Kidney (tissue), 14 donors: ENCODE data around the gene SEMA4C. TPM values are rescaled to one million over a fixed set of nuclear protein-coding genes. Genes with fewer than 3 reads are reported as not detected.

ENCODE experiments used
- DNase-seq, 5 donors: peaks; one replicate each; pipeline ENCODE4 v3.0.0-alpha.2; 2013 to 2020
- FAIRE-seq: peaks from 2 replicates; lab custom pipeline; 2012; peaks lifted over from hg19 to GRCh38; lab: Jason Lieb, UNC
- H3K27ac ChIP-seq, 2 donors: one replicate each; pipeline ENCODE4 v1.7.0; 2013; ENCODE audit warnings: low read depth in 2 of 2, low read length in 2 of 2, inconsistent platforms in 1 of 2
- H3K27me3 ChIP-seq: one replicate; pipeline ENCODE4 v1.7.1; 2013; ENCODE audit warnings: low read length, inconsistent platforms; ENCODE audit not compliant: control insufficient read depth, insufficient read depth
- H3K36me3 ChIP-seq, 3 donors: one replicate each; pipeline versions ENCODE4 v1.7.0 to v1.7.1; 2013; ENCODE audit warnings: low read length in 3 of 3, control low read depth in 1 of 3, inconsistent platforms in 1 of 3; ENCODE audit not compliant: insufficient read depth in 3 of 3, control insufficient read depth in 2 of 3
- H3K4me1 ChIP-seq, 3 donors: one replicate each; pipeline versions ENCODE4 v1.7.0 to v1.7.1; 2013; ENCODE audit warnings: low read length in 3 of 3, inconsistent platforms in 1 of 3, low read depth in 1 of 3; ENCODE audit not compliant: control insufficient read depth in 2 of 3, insufficient read depth in 2 of 3
- H3K4me3 ChIP-seq, 3 donors: one replicate each; pipeline versions ENCODE4 v1.7.0 to v1.8.1; 2013; ENCODE audit warnings: low read length in 3 of 3, control low read depth in 1 of 3, inconsistent platforms in 1 of 3
- H3K9ac ChIP-seq, 3 donors: one replicate each; pipeline versions ENCODE4 v1.7.0 to v1.7.1; 2013; ENCODE audit warnings: low read length in 3 of 3, control low read depth in 1 of 3, inconsistent platforms in 1 of 3
- H3K9me3 ChIP-seq, 3 donors: one replicate each; pipeline versions ENCODE4 v1.7.0 to v1.7.1; 2013; ENCODE audit warnings: low read length in 3 of 3, control low read depth in 1 of 3, inconsistent platforms in 1 of 3; ENCODE audit not compliant: control insufficient read depth in 2 of 3, insufficient read depth in 1 of 3
- intact Hi-C: fragments of 100-400 bp; cut with DNase I; formaldehyde crosslinking; loops from one replicate; pipeline ENCODE4 v1.11.1; 2022
- polyA plus RNA-seq: library from polyadenylated mRNA; stranded (reverse); fragments of 350-450 nt; fragmentation: Illumina TruSeq; extraction: RNeasy Lipid Tissue Mini Kit (QIAGEN cat#74804); gene quantifications from one replicate; pipeline ENCODE4 v1.2.3, GENCODE V29; 2014; ENCODE audit warnings: low read depth, low replicate concordance; ENCODE audit not compliant: insufficient read depth
- total RNA-seq: library from RNA; stranded (reverse); fragmentation: NEBNext Ultra II Directional; extraction: Animal tissue kit (Norgen Biotek cat#: 25700); gene quantifications from one replicate; pipeline ENCODE4 v1.2.1, GENCODE V29; 2021
- TF ChIP-seq, protein P1 (sequence below): IDR thresholded peaks from 3 replicates; pipeline ENCODE4 v1.5.1; 2012; ENCODE audit warnings: mild to moderate bottlenecking, moderate library complexity, borderline replicate concordance; ENCODE audit not compliant: insufficient read depth; ENCODE audit errors: extremely low read depth
- donor health status: control.
- donor health status: control.
- donor health status: control.
- donor health status: control.
- donor health status: control.
- donor health status: DM: yes; HTN: yes; CAD: no.
- donor health status: Normal renal cell carcinoma (clear cell type).

Gene SEMA4C
- total and polyA plus RNA-seq, 2 donors from 2014 or later = 11.1 to 44.6 TPM

DNA sequence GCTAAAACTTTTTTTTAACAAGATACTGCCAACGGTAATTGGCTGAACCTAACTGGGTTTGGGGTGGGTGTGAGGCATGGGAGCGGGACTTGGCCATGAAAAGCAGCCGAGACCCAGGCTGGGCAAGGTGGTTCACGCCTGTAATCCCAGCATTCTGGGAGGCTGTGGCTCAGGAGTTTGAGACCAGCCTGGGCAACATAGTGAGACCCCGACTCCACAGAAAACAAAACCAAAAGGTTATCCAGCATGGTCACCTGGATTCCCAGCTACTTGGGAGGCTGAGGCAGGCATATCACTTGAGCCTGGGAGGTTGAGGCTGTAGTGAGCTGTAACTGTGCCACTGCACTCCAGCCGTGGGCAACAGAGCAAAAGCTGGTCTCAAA lies 11.0 kb upstream of the SEMA4C start:
- Histone ChIP-seq H3K36me3 (no peaks in the 10 kb centered on the region), H3K27me3 (no peaks in the 10 kb centered on the region), H3K4me3 (no peak overlapping the region), H3K9ac (no peak overlapping the region), H3K27ac (no peak overlapping the region), H3K4me1 (peaks cover 0 to 6% (median 0%) of the 10 kb centered on the region in 3 donors), H3K9me3 (no peaks in the 10 kb centered on the region)
- TF ChIP-seq, protein P1, sequence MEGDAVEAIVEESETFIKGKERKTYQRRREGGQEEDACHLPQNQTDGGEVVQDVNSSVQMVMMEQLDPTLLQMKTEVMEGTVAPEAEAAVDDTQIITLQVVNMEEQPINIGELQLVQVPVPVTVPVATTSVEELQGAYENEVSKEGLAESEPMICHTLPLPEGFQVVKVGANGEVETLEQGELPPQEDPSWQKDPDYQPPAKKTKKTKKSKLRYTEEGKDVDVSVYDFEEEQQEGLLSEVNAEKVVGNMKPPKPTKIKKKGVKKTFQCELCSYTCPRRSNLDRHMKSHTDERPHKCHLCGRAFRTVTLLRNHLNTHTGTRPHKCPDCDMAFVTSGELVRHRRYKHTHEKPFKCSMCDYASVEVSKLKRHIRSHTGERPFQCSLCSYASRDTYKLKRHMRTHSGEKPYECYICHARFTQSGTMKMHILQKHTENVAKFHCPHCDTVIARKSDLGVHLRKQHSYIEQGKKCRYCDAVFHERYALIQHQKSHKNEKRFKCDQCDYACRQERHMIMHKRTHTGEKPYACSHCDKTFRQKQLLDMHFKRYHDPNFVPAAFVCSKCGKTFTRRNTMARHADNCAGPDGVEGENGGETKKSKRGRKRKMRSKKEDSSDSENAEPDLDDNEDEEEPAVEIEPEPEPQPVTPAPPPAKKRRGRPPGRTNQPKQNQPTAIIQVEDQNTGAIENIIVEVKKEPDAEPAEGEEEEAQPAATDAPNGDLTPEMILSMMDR = no peak
- DNase-seq (no peak), FAIRE-seq (no peak)
- intact Hi-C loops = no loop called here

DNA sequence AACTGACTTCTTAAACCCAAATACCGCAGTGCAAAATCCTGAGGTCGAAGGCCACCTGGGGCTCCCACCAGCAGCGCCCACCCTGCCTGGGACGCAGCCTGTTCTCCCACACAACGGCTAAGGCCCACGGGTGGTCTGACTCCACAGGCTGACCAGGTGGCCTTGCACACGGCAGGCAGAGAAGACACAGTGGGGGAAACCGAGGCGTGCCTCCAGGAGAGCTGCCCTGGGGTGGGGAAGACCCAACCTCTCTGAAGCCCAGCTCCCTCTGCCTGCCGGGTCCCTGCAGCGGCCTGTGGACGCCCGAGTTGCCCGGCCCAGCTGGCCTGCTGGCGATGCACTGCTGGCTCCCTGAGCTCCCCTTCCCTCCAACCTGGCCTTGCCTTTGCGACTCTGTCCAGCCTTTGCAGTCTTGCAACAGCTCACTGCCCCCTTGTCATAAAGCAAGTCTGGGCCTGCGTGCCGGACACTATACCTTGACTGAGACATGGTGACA lies 9.7 kb upstream of the SEMA4C start:
- Histone ChIP-seq H3K27me3 (no peaks in the 10 kb centered on the region), H3K27ac (no peak overlapping the region), H3K36me3 (no peaks in the 10 kb centered on the region), H3K4me1 (peaks cover 0 to 2% (median under 1%) of the 10 kb centered on the region in 3 donors), H3K9me3 (no peaks in the 10 kb centered on the region), H3K4me3 (no peak overlapping the region), H3K9ac (no peak overlapping the region)
- FAIRE-seq (no peak), DNase-seq (no peak)
- intact Hi-C loops = no loop called here
- TF ChIP-seq, protein P1 = no peak

DNA sequence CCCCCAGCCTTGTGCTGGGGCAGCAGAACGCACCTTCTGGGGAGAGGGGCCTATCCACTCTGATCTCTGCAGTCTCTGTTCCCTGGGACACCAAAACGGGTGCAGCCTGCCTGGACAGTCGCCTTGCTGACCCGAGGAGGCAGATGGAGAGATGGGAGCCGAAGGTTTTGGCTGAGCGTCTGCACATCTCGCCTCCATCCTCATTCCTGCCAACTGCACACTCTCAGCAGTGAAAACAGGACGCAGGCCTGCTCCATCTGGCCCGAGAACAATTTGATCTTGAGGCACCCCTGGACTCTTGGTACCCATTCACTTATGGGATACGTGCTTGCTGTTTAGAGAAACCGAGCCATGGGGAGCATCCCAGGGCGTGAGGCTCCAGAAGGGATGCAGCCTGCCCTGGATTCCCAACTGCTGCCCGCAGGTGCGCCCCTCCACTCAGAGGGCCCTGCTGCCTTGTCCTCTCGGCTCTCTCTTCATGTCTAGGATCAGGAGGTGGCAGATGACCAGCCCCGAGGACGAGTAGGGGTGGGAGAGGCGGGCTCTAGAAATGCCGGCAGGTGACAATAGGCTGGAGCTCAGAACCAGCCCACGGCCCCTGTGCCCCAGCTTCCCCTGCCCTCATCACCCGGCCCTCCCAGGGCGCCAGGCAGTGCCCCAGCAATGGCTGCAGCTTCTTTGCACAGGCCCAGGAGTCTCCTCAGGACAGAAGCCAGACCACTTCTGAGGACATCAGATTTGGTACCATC lies 9.1 kb upstream of the SEMA4C start:
- Histone ChIP-seq H3K4me3 (no peak overlapping the region), H3K27ac (no peak overlapping the region), H3K4me1 (peaks cover 0 to 6% (median 0%) of the 10 kb centered on the region in 3 donors), H3K36me3 (no peaks in the 10 kb centered on the region), H3K9ac (no peak overlapping the region), H3K9me3 (no peaks in the 10 kb centered on the region), H3K27me3 (no peaks in the 10 kb centered on the region)
- TF ChIP-seq, protein P1 = no peak
- no peak for FAIRE-seq
- intact Hi-C loops = no loop called here
- DNase-seq = no peak
